T-cell (primary cell): ENCODE data around the gene LDHA. TPM values are rescaled to one million over a fixed set of nuclear protein-coding genes. Genes with fewer than 3 reads are reported as not detected.

ENCODE experiments used
- ATAC-seq, 4 experiments: fragments of 200-7000 bp in 3 of 4; fragments of 150-1000 bp in 1 of 4; cut with Tn5 transposase; replicated peaks in 1 of 4; 1 replicate in 3 of 4; 2 replicates in 1 of 4; pipeline ENCODE4 v1.10.0; 2021; ENCODE audit warnings: moderate library complexity in 3 of 4, mild to moderate bottlenecking in 2 of 4, moderate number of reproducible peaks in 1 of 4
- CTCF ChIA-PET, 2 donors: fragments of 300-600 bp; sonication (Branson Sonifier 250); formaldehyde crosslinking; loops; one replicate each; lab custom pipeline; 2022; ENCODE audit warnings: antibody characterized with exemption in 2 of 2; lab: Charles Lee
- POLR2A ChIA-PET, 2 donors: fragments of 300-600 bp; sonication (Branson Sonifier 250); formaldehyde crosslinking; loops; one replicate each; lab custom pipeline; 2022; ENCODE audit warnings: antibody characterized with exemption in 2 of 2; lab: Charles Lee
- DNase-seq, 35 experiments: peaks; one replicate each; pipeline versions ENCODE4 v3.0.0 to v3.0.0-alpha.2; 2013 to 2023
- H3K27ac ChIP-seq: one replicate; pipeline ENCODE4 v1.5.1; 2013; ENCODE audit warnings: low read length
- H3K27me3 ChIP-seq, 2 experiments: replicated peaks in 1 of 2; 1 replicate in 1 of 2; 2 replicates in 1 of 2; pipeline versions ENCODE4 v1.6.1 to v1.7.0; 2013; ENCODE audit warnings: low read length in 1 of 2, mixed read lengths in 1 of 2; ENCODE audit not compliant: control insufficient read depth in 2 of 2, insufficient read depth in 2 of 2; ENCODE audit errors: extremely low read depth in 1 of 2
- H3K36me3 ChIP-seq, 2 donors: 1 replicate in 1 of 2; 2 replicates in 1 of 2; pipeline versions ENCODE4 v1.6.1 to v1.7.0; 2013; ENCODE audit warnings: low read length in 1 of 2; ENCODE audit not compliant: control insufficient read depth in 2 of 2, insufficient read depth in 1 of 2; ENCODE audit errors: extremely low read depth in 1 of 2
- H3K4me1 ChIP-seq, 2 experiments: 1 replicate in 1 of 2; 2 replicates in 1 of 2; pipeline versions ENCODE4 v1.6.1 to v1.7.0; 2013; ENCODE audit warnings: low read length in 2 of 2, mixed read lengths in 1 of 2; ENCODE audit not compliant: insufficient read depth in 2 of 2, control insufficient read depth in 1 of 2; ENCODE audit errors: extremely low read depth in 1 of 2
- H3K4me3 ChIP-seq, 2 donors: 1 replicate in 1 of 2; 2 replicates in 1 of 2; pipeline versions ENCODE4 v1.5.1 to v1.7.0; 2013; ENCODE audit warnings: mild to moderate bottlenecking in 2 of 2, low read length in 1 of 2, moderate library complexity in 1 of 2; ENCODE audit not compliant: control insufficient read depth in 1 of 2; ENCODE audit errors: extremely low read depth in 1 of 2
- H3K9me3 ChIP-seq: 2 replicates; pipeline ENCODE4 v1.7.0; 2013
- H3K27ac Mint-ChIP-seq, 2 donors: one replicate each; pipeline ENCODE4 v1.8.0; 2020 to 2021; ENCODE audit warnings: mild to moderate bottlenecking in 2 of 2, mixed read lengths in 2 of 2
- H3K27me3 Mint-ChIP-seq, 2 donors: one replicate each; pipeline ENCODE4 v1.8.0; 2021 to 2022; ENCODE audit warnings: mixed read lengths in 2 of 2
- H3K36me3 Mint-ChIP-seq: one replicate; pipeline ENCODE4 v1.8.0; 2021; ENCODE audit warnings: mixed read lengths
- H3K4me1 Mint-ChIP-seq, 3 donors: one replicate each; pipeline ENCODE4 v1.8.0; 2020 to 2022; ENCODE audit warnings: mixed read lengths in 3 of 3, mild to moderate bottlenecking in 1 of 3
- H3K4me3 Mint-ChIP-seq, 3 donors: one replicate each; pipeline ENCODE4 v1.8.0; 2020 to 2022; ENCODE audit warnings: mild to moderate bottlenecking in 3 of 3, mixed read lengths in 3 of 3, moderate library complexity in 3 of 3
- H3K9me3 Mint-ChIP-seq, 3 donors: one replicate each; pipeline ENCODE4 v1.8.0; 2020 to 2022; ENCODE audit warnings: mixed read lengths in 3 of 3
- WGBS: methylation state at CpG from one replicate; pipeline ENCODE4 v1.1.5; 2013; ENCODE audit warnings: missing lambda C conversion rate; ENCODE audit not compliant: insufficient coverage; 5-methylcytosine and 5-hydroxymethylcytosine counted together
- total RNA-seq, 35 experiments: library from RNA in 6 of 35; stranded (reverse) in 6 of 35; fragments of 120-200 nt in 1 of 35; gene quantifications; one replicate each; pipeline versions ENCODE4 v1.2.1 to v1.2.4 and lab custom pipeline; 2013 to 2026

Gene LDHA
- total RNA-seq, 5 donors from 2014 or later (not counting 1 experiment from before 2014, with no cell fraction given) = 130 to 323 (median 161) TPM

DNA sequence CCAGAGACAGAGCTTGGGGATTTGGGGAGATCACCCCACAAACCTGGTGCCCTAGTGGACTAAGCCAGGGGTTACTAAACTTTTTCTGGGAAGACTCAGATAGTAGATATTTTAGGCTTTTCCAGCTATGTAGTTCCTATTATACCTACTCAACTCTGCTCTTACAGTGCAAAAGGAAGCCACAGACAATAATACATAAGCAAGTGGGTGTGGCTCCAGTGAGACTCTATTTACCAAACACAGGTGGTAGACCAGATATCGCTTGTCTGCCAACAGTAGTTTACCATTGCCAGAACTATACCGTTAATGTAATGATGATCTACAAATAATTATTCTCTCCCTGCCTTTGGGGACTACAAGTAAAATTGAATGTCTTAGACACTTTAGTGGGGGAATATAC, 24.7 kb downstream of the LDHA start:
- Histone ChIP-seq H3K9me3 (no peaks in the 10 kb centered on the region), H3K4me1 (no peaks in the 10 kb centered on the region), H3K36me3 (no peaks in the 10 kb centered on the region), H3K27ac (no peak overlapping the region), H3K27me3 (no peaks in the 10 kb centered on the region), H3K4me3 (no peak overlapping the region)
- DNase-seq (no peak), ATAC-seq (no peak)
- Mint-ChIP-seq H3K9me3 (no peaks in the 10 kb centered on the region), H3K27me3 (no peaks in the 10 kb centered on the region), H3K36me3 (no peaks in the 10 kb centered on the region), H3K4me3 (no peak overlapping the region), H3K27ac (no peak overlapping the region), H3K4me1 (peaks cover 2 to 10% (median 9%) of the 10 kb centered on the region in 3 donors)
- POLR2A ChIA-PET = interaction anchor here in 1 of 2 donors (0.5 kb wide), 1 partner anchor 166 kb away, joined by 3 read pairs; no protein-coding TSS in a partner anchor
- CTCF ChIA-PET = no interaction called here
- no CpG with 5 or more reads among the region's 2 CpGs for WGBS

- no peaks in the 10 kb centered on the region for H3K36me3 Mint-ChIP-seq
- no peaks in the 10 kb centered on the region for H3K9me3 ChIP-seq
- ChIA-PET POLR2A (no interaction called here), CTCF (no interaction called here)
- DNase-seq = no peak
- no peaks in the 10 kb centered on the region for H3K27me3 ChIP-seq
- peaks cover 2 to 10% (median 9%) of the 10 kb centered on the region in 3 donors for H3K4me1 Mint-ChIP-seq
- no CpG with 5 or more reads among the region's 2 CpGs for WGBS
- H3K27ac ChIP-seq = no peak overlapping the region
- H3K4me3 Mint-ChIP-seq = no peak overlapping the region
- no peak for ATAC-seq
- H3K27me3 Mint-ChIP-seq = no peaks in the 10 kb centered on the region
- no peaks in the 10 kb centered on the region for H3K4me1 ChIP-seq
- no peaks in the 10 kb centered on the region for H3K9me3 Mint-ChIP-seq
- no peak overlapping the region for H3K4me3 ChIP-seq
- H3K27ac Mint-ChIP-seq = no peak overlapping the region
- H3K36me3 ChIP-seq = no peaks in the 10 kb centered on the region
Observed at GRCh38 chr11:18420067-18420466, 25.7 kb downstream of the LDHA start.

GRCh38 chr11:18427240-18427639, 32.9 kb downstream of the LDHA start:
- ATAC-seq (no peak), DNase-seq (no peak)
- no peaks in the 10 kb centered on the region for H3K36me3 ChIP-seq
- Mint-ChIP-seq H3K27me3 (no peaks in the 10 kb centered on the region), H3K4me1 (peaks cover 4 to 7% (median 6%) of the 10 kb centered on the region in 3 donors), H3K4me3 (no peak overlapping the region), H3K36me3 (no peaks in the 10 kb centered on the region), H3K9me3 (peaks cover 0 to 6% (median 4%) of the 10 kb centered on the region in 3 donors), H3K27ac (no peak overlapping the region)
- H3K27ac ChIP-seq = no peak overlapping the region
- no peaks in the 10 kb centered on the region for H3K9me3 ChIP-seq
- no CpG with 5 or more reads among the region's 4 CpGs for WGBS
- H3K27me3 ChIP-seq = peaks cover 0 to 3% of the 10 kb centered on the region in 2 experiments
- H3K4me1 ChIP-seq = no peaks in the 10 kb centered on the region
- POLR2A ChIA-PET = no interaction called here
- H3K4me3 ChIP-seq = no peak overlapping the region
- CTCF ChIA-PET = interaction anchor here in 1 of 2 donors (0.7 kb wide), 1 partner anchor 17 kb away, joined by 4 read pairs; no protein-coding TSS in a partner anchor

- POLR2A ChIA-PET = no interaction called here
- ATAC-seq = no peak
- no peaks in the 10 kb centered on the region for H3K4me1 ChIP-seq
- no peak overlapping the region for H3K4me3 ChIP-seq
- CTCF ChIA-PET = no interaction called here
- Mint-ChIP-seq H3K9me3 (peaks cover 5 to 19% (median 11%) of the 10 kb centered on the region in 3 donors), H3K4me1 (peaks cover 6 to 7% (median 7%) of the 10 kb centered on the region in 3 donors), H3K36me3 (no peaks in the 10 kb centered on the region), H3K4me3 (no peak overlapping the region), H3K27me3 (no peaks in the 10 kb centered on the region), H3K27ac (no peak overlapping the region)
- no peaks in the 10 kb centered on the region for H3K9me3 ChIP-seq
- no peak for DNase-seq
- H3K27ac ChIP-seq = no peak overlapping the region
- H3K27me3 ChIP-seq = peaks cover 0 to 3% of the 10 kb centered on the region in 2 experiments
- H3K36me3 ChIP-seq = no peaks in the 10 kb centered on the region
- 82% methylated on average over 2 of the region's 5 CpGs for WGBS
Observed at GRCh38 chr11:18429332-18429731, 35.0 kb downstream of the LDHA start.

- Histone ChIP-seq H3K27me3 (no peaks in the 10 kb centered on the region), H3K27ac (no peak overlapping the region), H3K4me1 (no peaks in the 10 kb centered on the region), H3K36me3 (no peaks in the 10 kb centered on the region), H3K9me3 (no peaks in the 10 kb centered on the region), H3K4me3 (no peak overlapping the region)
- DNase-seq = no peak
- no peak overlapping the region for H3K4me3 Mint-ChIP-seq
- H3K9me3 Mint-ChIP-seq = peaks cover 0 to 8% (median 3%) of the 10 kb centered on the region in 3 donors
- POLR2A ChIA-PET = no interaction called here
- CTCF ChIA-PET = no interaction called here
- no peak for ATAC-seq
- H3K27me3 Mint-ChIP-seq = no peaks in the 10 kb centered on the region
- H3K27ac Mint-ChIP-seq = no peak overlapping the region
- no CpG with 5 or more reads among the region's 2 CpGs for WGBS
- peaks cover 4% of the 10 kb centered on the region for H3K36me3 Mint-ChIP-seq
- no peaks in the 10 kb centered on the region for H3K4me1 Mint-ChIP-seq
Observed at GRCh38 chr11:18438691-18439090, 44.3 kb downstream of the LDHA start.

DNA sequence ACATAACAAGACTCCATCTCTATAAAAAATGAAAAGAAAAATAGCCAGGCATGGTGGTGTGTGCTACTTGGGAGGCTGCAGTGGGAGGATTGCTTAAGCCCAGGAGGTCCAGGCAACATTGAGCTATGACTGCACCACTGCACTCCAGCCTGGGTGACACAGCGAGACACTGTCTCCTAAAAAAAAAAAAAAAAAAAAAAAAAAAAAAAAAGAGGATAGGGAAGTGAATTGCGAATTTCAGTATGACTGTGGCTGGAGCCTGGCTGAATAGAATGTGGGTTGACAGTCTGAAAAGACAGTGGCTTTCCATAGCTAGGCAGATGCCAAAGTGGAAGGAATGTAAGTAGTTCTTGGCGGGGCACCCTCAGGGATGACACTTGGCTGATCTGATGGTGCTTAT, 54.9 kb downstream of the LDHA start:
- POLR2A ChIA-PET = interaction anchor here in 1 of 2 donors (0.6 kb wide), 1 partner anchor 185 kb away, joined by 3 read pairs; no protein-coding TSS in a partner anchor

More for the DNA sequence above, 54.9 kb downstream of the LDHA start:
- Mint-ChIP-seq H3K4me3 (no peak overlapping the region), H3K36me3 (no peaks in the 10 kb centered on the region), H3K27ac (no peak overlapping the region), H3K4me1 (no peaks in the 10 kb centered on the region), H3K9me3 (no peaks in the 10 kb centered on the region), H3K27me3 (peaks cover 7 to 15% of the 10 kb centered on the region in 2 donors)
- Histone ChIP-seq H3K4me1 (no peaks in the 10 kb centered on the region), H3K36me3 (no peaks in the 10 kb centered on the region), H3K9me3 (no peaks in the 10 kb centered on the region), H3K27ac (no peak overlapping the region), H3K4me3 (no peak overlapping the region), H3K27me3 (peaks cover 0 to 2% of the 10 kb centered on the region in 2 experiments)
- DNase-seq (no peak), ATAC-seq (no peak)
- 89% methylated on average over 2 of the region's 3 CpGs for WGBS
- CTCF ChIA-PET = interaction anchor here in 1 of 2 donors (0.7 kb wide), 1 partner anchor 281 kb away, joined by 8 read pairs; no protein-coding TSS in a partner anchor
